WTC11 (cell line): ENCODE results near the gene AK5.

Source experiments
- CREB1 ChIP-seq: sonication (generic); formaldehyde crosslinking; IDR thresholded peaks from 2 replicates; pipeline ENCODE4 v1.8.0; 2023; ENCODE audit warnings: mild to moderate bottlenecking, missing genetic modification reagents
- CTCF ChIP-seq: fragments of 200-600 bp; IDR thresholded peaks from 2 replicates; pipeline ENCODE4 v1.8.0; 2022; ENCODE audit warnings: antibody characterized with exemption
- ESRRA ChIP-seq: sonication (generic); formaldehyde crosslinking; IDR thresholded peaks from 2 replicates; pipeline ENCODE4 v1.8.1; 2022; ENCODE audit warnings: mild to moderate bottlenecking, missing genetic modification reagents, borderline replicate concordance
- NR1H2 ChIP-seq: sonication (generic); formaldehyde crosslinking; IDR thresholded peaks from 2 replicates; pipeline ENCODE4 v1.9.0; 2021; ENCODE audit warnings: mild to moderate bottlenecking, moderate library complexity, missing genetic modification reagents
- STAT6 ChIP-seq: sonication (generic); formaldehyde crosslinking; conservative IDR thresholded peaks from 2 replicates; pipeline ENCODE4 v1.8.1; 2023; ENCODE audit warnings: mild to moderate bottlenecking, low read depth, missing genetic modification reagents, moderate library complexity
- USF2 ChIP-seq: sonication (generic); formaldehyde crosslinking; IDR thresholded peaks from 2 replicates; pipeline ENCODE4 v1.8.1; 2023; ENCODE audit warnings: mild to moderate bottlenecking, missing genetic modification reagents, moderate library complexity

- TF ChIP-seq CREB1 (CRISPR knock-in tag): no peak
- TF ChIP-seq NR1H2 (CRISPR knock-in tag): no peak
- no peak for TF ChIP-seq USF2 (CRISPR knock-in tag)
- no peak for TF ChIP-seq CTCF
- no peak for TF ChIP-seq ESRRA (CRISPR knock-in tag)
- TF ChIP-seq STAT6 (CRISPR knock-in tag): no peak
Observed at GRCh38 chr1:77371396-77371795, 89.6 kb downstream of the AK5 start.
